Muscle of leg (tissue), 11 donors: ENCODE measurements around the gene STARD9. TPM values are rescaled to one million over a fixed set of nuclear protein-coding genes. Genes with fewer than 3 reads are reported as not detected.
A peak's percentile ranks its signal among the peaks of the same experiment; 100 is the strongest.

Experiments used
- DNase-seq: peaks from one replicate; pipeline ENCODE4 v3.0.0; 2013
- H3K27ac ChIP-seq: one replicate; pipeline ENCODE4 v1.5.1; 2013; ENCODE audit warnings: mild to moderate bottlenecking, low read length, control low read depth
- H3K27me3 ChIP-seq: one replicate; pipeline ENCODE4 v1.6.1; 2013; ENCODE audit warnings: low read length; ENCODE audit not compliant: control insufficient read depth, insufficient read depth
- H3K36me3 ChIP-seq: one replicate; pipeline ENCODE4 v1.6.1; 2013; ENCODE audit warnings: low read length; ENCODE audit not compliant: control insufficient read depth, insufficient read depth
- H3K4me1 ChIP-seq: one replicate; pipeline ENCODE4 v1.6.1; 2013; ENCODE audit warnings: low read length; ENCODE audit not compliant: control insufficient read depth, insufficient read depth
- H3K4me3 ChIP-seq: one replicate; pipeline ENCODE4 v1.5.1; 2013; ENCODE audit warnings: low read length, control low read depth
- H3K9me3 ChIP-seq: replicated peaks from 2 replicates; pipeline ENCODE4 v1.6.1; 2013; ENCODE audit warnings: low read depth, low read length; ENCODE audit not compliant: control insufficient read depth
- WGBS: methylation state at CpG from one replicate; pipeline ENCODE4 v1.1.5; 2013; ENCODE audit warnings: missing lambda C conversion rate; ENCODE audit not compliant: insufficient coverage; 5-methylcytosine and 5-hydroxymethylcytosine counted together
- polyA plus RNA-seq, 8 donors: library from polyadenylated mRNA; unstranded; fragments of 120-200 nt; gene quantifications; one replicate each; pipeline versions ENCODE4 v1.2.1 to v1.2.3, GENCODE V29; 2013; ENCODE audit warnings: inconsistent platforms in 1 of 8, low replicate concordance in 1 of 8; ENCODE audit not compliant: insufficient read length in 8 of 8, insufficient read depth in 1 of 8
- total RNA-seq: library from RNA; stranded (reverse); fragments of 120-200 nt; gene quantifications from one replicate; pipeline ENCODE4 v1.2.4, GENCODE V29; 2013

STARD9 gene
- total and polyA plus RNA-seq, 9 donors: 13.5 to 20.9 (median 16.8) TPM

GRCh38 chr15:42605796-42606195 is 30.4 kb downstream of the STARD9 start:
- WGBS: no CpG with 5 or more reads among the region's 3 CpGs
- no peak overlapping the region for H3K4me3 ChIP-seq
- H3K36me3 ChIP-seq: peaks cover 2% of the 10 kb centered on the region
- peak overlapping the region; percentile 86 for H3K27ac ChIP-seq
- H3K4me1 ChIP-seq: peaks cover 20% of the 10 kb centered on the region
- no peaks in the 10 kb centered on the region for H3K9me3 ChIP-seq
- DNase-seq: peak; percentile 79
- no peaks in the 10 kb centered on the region for H3K27me3 ChIP-seq

DNA sequence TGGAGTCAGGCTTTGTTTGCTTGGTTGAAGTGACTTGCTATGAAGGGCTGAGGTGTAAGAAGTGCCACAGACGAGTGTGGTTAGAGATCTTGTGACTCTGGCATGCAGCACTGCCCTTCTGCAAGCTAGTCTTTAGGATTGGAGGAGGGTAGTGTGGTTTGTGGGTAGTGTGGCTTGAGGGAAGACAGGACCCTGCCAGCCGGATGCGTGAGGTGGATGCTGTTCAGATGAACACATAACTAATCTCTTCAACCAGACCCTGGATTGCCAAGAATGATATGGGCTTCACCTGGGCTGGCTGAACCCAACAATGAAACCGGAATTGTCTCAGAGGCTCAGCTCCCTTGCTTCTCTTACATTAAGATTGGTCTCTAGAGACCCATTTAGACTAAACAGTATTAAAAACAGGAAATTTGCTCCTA is 32.7 kb downstream of the STARD9 start:
- Histone ChIP-seq H3K4me1 (peaks cover 20% of the 10 kb centered on the region), H3K27ac (peak overlapping the region; percentile 73), H3K27me3 (no peaks in the 10 kb centered on the region), H3K4me3 (no peak overlapping the region), H3K36me3 (peaks cover 2% of the 10 kb centered on the region), H3K9me3 (no peaks in the 10 kb centered on the region)
- WGBS: 0% methylated on average over 1 of the region's 4 CpGs
- DNase-seq: peak; percentile 55

DNA sequence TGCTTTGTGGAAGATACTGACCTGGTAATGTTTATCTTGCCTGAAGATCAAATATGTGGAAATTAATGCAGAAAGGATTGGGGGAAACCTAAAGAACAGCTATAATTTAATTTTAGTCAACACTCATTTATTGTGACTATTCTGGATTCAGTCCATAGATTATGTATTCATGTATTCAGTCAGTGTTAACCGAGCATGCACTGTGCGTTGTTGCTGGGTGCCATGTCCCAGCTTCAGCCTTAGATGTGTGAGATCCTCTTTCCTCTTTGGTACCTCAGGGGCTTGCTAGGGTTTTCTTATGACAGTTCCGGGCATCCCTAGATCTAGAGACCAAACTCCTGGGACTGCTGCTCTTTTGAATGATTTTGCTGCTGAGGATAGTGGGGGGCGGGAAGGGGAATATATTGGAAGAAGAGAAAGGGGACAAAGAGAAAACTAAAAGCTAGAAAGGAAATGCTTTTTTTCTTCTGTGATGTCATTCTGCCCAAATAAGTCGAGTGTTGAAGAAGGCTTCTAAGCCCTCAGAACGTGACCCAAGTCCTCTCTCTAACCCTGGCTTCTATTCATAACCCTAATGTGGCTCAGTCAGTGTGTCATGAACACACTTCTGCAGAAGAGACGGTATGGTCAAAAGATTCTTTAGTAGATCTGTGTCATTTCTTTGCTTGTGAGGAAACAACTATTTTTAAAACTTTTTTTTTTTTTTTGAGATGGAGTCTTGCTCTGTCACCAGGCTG is 33.5 kb downstream of the STARD9 start:
- no peak overlapping the region for H3K4me3 ChIP-seq
- H3K9me3 ChIP-seq: no peaks in the 10 kb centered on the region
- WGBS: 64% methylated on average over 4 of the region's 7 CpGs
- H3K27ac ChIP-seq: peak overlapping the region; percentile 75
- H3K4me1 ChIP-seq: peaks cover 20% of the 10 kb centered on the region
- peaks cover 2% of the 10 kb centered on the region for H3K36me3 ChIP-seq
- no peak for DNase-seq
- no peaks in the 10 kb centered on the region for H3K27me3 ChIP-seq

DNA sequence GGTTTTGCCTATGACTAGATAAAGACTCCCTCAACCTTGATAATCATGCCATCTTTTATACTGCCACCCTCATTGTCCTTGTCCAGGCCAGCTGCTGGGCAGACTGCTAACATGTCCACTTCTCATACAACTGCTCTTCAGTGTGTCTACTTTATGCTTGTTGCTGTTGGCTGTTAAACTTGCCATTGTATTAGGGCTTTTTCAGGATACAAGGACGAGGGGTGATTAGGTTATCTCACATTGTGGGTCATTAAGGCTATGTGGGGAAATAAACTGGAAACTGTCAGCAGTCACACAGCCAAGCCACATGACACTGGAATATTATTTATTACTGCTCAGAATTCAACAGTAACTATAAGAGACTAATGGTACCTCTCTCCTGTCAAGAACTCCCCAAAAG is 36.1 kb downstream of the STARD9 start:
- Histone ChIP-seq H3K4me3 (no peak overlapping the region), H3K4me1 (peaks cover 14% of the 10 kb centered on the region), H3K9me3 (no peaks in the 10 kb centered on the region), H3K27ac (no peak overlapping the region), H3K36me3 (peaks cover 2% of the 10 kb centered on the region), H3K27me3 (no peaks in the 10 kb centered on the region)
- no peak for DNase-seq
- WGBS: no CpG with 5 or more reads among the region's 1 CpG

- no peaks in the 10 kb centered on the region for H3K9me3 ChIP-seq
- 80% methylated on average over 6 of the region's 8 CpGs for WGBS
Measured at GRCh38 chr15:42612367-42612912, 37.0 kb downstream of the STARD9 start.

DNA sequence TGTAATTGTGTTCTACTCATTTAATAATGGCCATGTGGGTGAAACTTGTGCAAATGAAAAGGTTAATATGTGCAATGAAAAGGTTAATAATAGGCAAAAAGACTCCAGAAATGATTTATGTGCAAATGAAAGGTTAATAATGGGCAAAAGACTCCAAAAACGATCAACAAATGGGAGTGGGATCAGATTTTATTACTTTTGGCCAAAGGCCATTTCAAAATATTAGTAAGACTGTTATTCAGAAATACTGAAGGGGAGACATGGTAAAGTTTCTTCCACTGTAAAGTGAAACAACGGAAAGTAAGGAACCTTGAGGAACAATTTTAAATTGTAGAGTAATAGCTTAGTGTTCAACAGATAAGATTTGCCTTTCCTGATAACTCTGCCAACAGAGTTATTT is 40.7 kb downstream of the STARD9 start:
- no peak overlapping the region for H3K27ac ChIP-seq
- no peak for DNase-seq
- H3K27me3 ChIP-seq: no peaks in the 10 kb centered on the region
- no peaks in the 10 kb centered on the region for H3K4me1 ChIP-seq
- 14% methylated on average over 2 of the region's 2 CpGs for WGBS
- no peak overlapping the region for H3K4me3 ChIP-seq
- no peaks in the 10 kb centered on the region for H3K9me3 ChIP-seq
- peaks cover 11% of the 10 kb centered on the region for H3K36me3 ChIP-seq

More at GRCh38 chr15:42612367-42612912, 37.0 kb downstream of the STARD9 start:
- Histone ChIP-seq H3K4me1 (peaks cover 10% of the 10 kb centered on the region), H3K36me3 (no peaks in the 10 kb centered on the region), H3K27me3 (no peaks in the 10 kb centered on the region), H3K27ac (no peak overlapping the region), H3K4me3 (no peak overlapping the region)
- DNase-seq: no peak

- DNase-seq: no peak
- H3K36me3 ChIP-seq: peaks cover 11% of the 10 kb centered on the region
- H3K4me3 ChIP-seq: no peak overlapping the region
- no peak overlapping the region for H3K27ac ChIP-seq
- no peaks in the 10 kb centered on the region for H3K4me1 ChIP-seq
- 100% methylated on average over 1 of the region's 4 CpGs for WGBS
- H3K27me3 ChIP-seq: no peaks in the 10 kb centered on the region
- H3K9me3 ChIP-seq: no peaks in the 10 kb centered on the region
Measured at GRCh38 chr15:42619656-42620371, 44.4 kb downstream of the STARD9 start.

DNA sequence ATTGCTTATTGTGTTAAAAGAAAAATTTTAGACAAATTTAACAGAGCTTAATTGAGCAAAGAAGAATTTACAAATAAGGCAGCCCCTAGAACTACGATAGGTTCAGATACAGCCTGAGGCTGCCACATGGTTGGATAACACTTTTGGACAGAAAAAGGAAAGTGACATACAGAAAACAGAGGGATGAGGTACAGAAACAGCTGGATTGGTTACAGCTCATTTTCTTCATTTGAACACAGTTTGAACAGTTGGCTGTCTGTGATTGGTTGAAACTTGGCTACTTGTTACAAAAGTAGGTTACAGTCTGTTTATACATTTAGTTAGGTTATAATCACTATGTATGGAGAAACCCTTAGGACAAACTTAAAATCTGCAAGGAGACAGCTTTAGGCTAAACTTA is 46.0 kb downstream of the STARD9 start:
- Histone ChIP-seq H3K4me3 (no peak overlapping the region), H3K27ac (no peak overlapping the region), H3K27me3 (no peaks in the 10 kb centered on the region), H3K36me3 (peaks cover 11% of the 10 kb centered on the region), H3K4me1 (no peaks in the 10 kb centered on the region), H3K9me3 (no peaks in the 10 kb centered on the region)
- DNase-seq: no peak
- 86% methylated on average over 1 of the region's 1 CpG for WGBS

DNA sequence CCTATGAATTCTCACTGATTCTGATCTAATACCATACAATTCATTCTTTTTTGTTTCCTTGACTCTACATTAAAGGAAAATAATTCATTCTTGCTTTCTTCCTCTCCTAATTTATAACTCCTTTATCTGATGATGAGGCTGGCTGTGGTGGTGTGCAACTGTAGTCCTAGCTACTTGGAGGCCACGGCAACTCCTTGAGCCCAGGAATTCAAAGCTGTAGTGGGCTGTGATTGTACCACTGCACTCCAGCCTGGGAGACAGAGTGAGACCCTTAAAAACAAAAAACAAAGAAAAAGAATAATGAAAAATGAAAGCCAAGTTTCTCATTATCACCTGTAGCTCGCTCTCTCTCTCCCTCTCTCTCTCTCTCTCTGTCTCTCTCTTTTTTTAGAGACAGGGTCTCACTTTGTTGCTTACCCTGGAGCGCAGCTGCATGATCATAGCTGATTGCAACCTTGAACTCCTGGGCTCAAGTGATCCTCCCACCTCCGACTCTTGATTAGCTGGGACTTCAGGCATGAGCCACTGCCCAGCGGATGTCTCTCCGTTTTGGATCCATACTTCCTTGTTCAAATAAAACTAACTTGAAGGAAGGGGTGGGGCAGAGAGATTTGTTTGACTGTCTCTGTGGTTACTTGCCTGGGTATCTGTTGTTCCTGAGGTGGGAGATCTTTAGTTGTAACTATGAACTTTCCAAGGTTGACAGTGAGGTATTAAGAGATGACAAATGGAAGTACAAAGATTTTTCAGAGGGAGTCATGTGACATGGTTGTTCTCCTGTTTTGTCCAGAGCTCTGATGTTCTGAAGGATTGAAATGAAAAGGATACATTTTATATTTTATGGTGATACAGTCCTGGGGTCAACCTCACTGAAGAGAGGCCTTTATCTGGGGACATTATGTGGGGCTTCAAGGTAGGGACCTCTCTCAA is 46.9 kb downstream of the STARD9 start:
- WGBS: 83% methylated on average over 3 of the region's 6 CpGs
- no peak for DNase-seq
- H3K4me1 ChIP-seq: no peaks in the 10 kb centered on the region
- no peak overlapping the region for H3K27ac ChIP-seq
- no peak overlapping the region for H3K4me3 ChIP-seq
- H3K36me3 ChIP-seq: peaks cover 11% of the 10 kb centered on the region
- no peaks in the 10 kb centered on the region for H3K27me3 ChIP-seq
- H3K9me3 ChIP-seq: no peaks in the 10 kb centered on the region
